Fibroblast of gingiva (primary cell): ENCODE results near the gene ARID2.

Source experiments
- DNase-seq: peaks from one replicate; pipeline ENCODE4 v3.0.0-alpha.2; 2011; ENCODE audit warnings: low read depth

The ARID2 gene

GRCh38 chr12:45729233-45730083, at the start of gene ARID2:
ARID2 (plus strand) TSS chr12:45729706; CDS start chr12:45729837, 131 bp downstream.
- DNase-seq = peak; percentile 75

- no peak for DNase-seq
Observed at GRCh38 chr12:45680362-45680761, 49.1 kb upstream of the ARID2 start.

- DNase-seq = no peak
Observed at GRCh38 chr12:45681465-45681864, 48.0 kb upstream of the ARID2 start.

GRCh38 chr12:45685680-45686079, 43.8 kb upstream of the ARID2 start:
- no peak for DNase-seq

- no peak for DNase-seq
Observed at GRCh38 chr12:45687081-45688015, 42.2 kb upstream of the ARID2 start.

GRCh38 chr12:45688183-45688582, 41.3 kb upstream of the ARID2 start:
- DNase-seq = no peak

- DNase-seq = no peak
Observed at GRCh38 chr12:45695035-45695434, 34.5 kb upstream of the ARID2 start.

GRCh38 chr12:45695606-45696005, 33.9 kb upstream of the ARID2 start:
- no peak for DNase-seq

GRCh38 chr12:45696049-45696448, 33.5 kb upstream of the ARID2 start:
- DNase-seq = no peak

- no peak for DNase-seq
Observed at GRCh38 chr12:45697371-45697770, 32.1 kb upstream of the ARID2 start.

- no peak for DNase-seq
Observed at GRCh38 chr12:45701296-45701695, 28.2 kb upstream of the ARID2 start.

- peak; percentile 17 for DNase-seq
Observed at GRCh38 chr12:45703942-45704341, 25.6 kb upstream of the ARID2 start.

GRCh38 chr12:45704968-45705367, 24.5 kb upstream of the ARID2 start:
- no peak for DNase-seq

GRCh38 chr12:45705404-45705803, 24.1 kb upstream of the ARID2 start:
- no peak for DNase-seq

- no peak for DNase-seq
Observed at GRCh38 chr12:45707241-45707857, 22.2 kb upstream of the ARID2 start.

- DNase-seq = no peak
Observed at GRCh38 chr12:45708363-45708762, 21.1 kb upstream of the ARID2 start.

- no peak for DNase-seq
Observed at GRCh38 chr12:45708901-45709300, 20.6 kb upstream of the ARID2 start.

GRCh38 chr12:45712319-45712718, 17.2 kb upstream of the ARID2 start:
- no peak for DNase-seq

GRCh38 chr12:45713078-45713477, 16.4 kb upstream of the ARID2 start:
- DNase-seq = no peak

GRCh38 chr12:45718306-45718705, 11.2 kb upstream of the ARID2 start:
- no peak for DNase-seq

GRCh38 chr12:45720069-45720468, 9.4 kb upstream of the ARID2 start:
- no peak for DNase-seq

GRCh38 chr12:45721369-45721768, 8.1 kb upstream of the ARID2 start:
- DNase-seq = no peak
